ENCODE results near the gene OBSCN. TPM values are rescaled to one million over a fixed set of nuclear protein-coding genes. Genes with fewer than 3 reads are reported as not detected.
A peak's percentile ranks its signal among the peaks of the same experiment; 100 is the strongest.

OBSCN gene
- total RNA-seq, 1 donor from 2014 or later = 3.4 TPM

GRCh38 chr1:228376651-228377631 lies 169.1 kb downstream of the OBSCN start:
- no peak for DNase-seq (ENCODE audit: low read depth, low spot score)

- no peak for DNase-seq (ENCODE audit: low read depth, low spot score)
Measured at GRCh38 chr1:228377664-228378089, 169.8 kb downstream of the OBSCN start.

GRCh38 chr1:228378090-228378872 lies 170.4 kb downstream of the OBSCN start:
- DNase-seq (ENCODE audit: low read depth, low spot score) = peak; percentile 10

DNA sequence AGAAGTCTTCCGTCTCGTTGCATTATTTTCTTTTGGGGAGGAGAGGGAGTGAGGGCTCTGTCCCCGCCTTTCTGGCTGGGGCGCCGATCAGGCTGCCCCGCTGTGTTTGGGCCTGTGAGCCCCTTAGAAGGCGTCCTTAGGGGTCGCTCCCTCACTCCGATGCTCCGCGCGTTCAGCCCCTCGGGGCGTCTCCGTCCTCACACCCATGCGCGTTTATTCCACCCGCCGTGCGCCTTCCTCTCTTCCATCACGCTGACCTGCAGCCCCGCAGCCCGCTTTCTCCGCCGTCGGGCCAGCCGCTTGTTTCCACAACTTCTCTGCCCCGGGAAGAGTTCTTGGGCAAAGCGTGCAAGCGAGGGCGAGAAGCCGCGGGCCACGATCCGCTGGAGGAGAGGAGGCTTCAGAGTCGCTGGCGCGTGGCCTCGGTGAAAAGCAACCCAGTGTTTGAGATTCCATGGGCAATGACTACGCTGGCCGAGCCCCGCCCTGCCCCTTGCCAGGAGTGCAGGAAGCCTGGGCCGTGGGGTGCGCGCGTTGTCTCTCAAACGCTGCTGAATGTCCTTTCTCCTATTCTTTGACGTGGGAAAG lies 171.1 kb downstream of the OBSCN start:
- no peak for DNase-seq (ENCODE audit: low read depth, low spot score)

DNA sequence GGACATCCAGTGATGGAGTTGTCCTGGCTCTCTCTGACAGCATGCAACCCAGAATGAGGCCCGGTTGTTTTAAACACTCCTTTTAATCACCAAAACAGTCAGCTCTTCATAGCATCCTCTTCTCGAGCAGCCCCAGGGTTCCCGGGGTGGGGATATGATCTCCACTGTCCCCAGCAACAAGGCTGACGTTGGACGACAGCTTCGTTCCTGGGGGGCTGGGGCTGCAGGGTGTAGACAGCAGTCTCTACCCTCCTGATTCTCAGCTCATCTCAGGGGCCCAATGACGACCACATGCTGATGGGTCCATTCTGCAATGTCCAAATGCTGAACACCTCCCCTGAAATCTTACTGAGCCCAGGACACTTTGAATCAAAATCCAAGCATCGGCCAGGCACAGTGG lies 171.8 kb downstream of the OBSCN start:
- DNase-seq (ENCODE audit: low read depth, low spot score) = no peak

- DNase-seq (ENCODE audit: low read depth, low spot score) = no peak
Measured at GRCh38 chr1:228381356-228381755, 173.5 kb downstream of the OBSCN start.

DNA sequence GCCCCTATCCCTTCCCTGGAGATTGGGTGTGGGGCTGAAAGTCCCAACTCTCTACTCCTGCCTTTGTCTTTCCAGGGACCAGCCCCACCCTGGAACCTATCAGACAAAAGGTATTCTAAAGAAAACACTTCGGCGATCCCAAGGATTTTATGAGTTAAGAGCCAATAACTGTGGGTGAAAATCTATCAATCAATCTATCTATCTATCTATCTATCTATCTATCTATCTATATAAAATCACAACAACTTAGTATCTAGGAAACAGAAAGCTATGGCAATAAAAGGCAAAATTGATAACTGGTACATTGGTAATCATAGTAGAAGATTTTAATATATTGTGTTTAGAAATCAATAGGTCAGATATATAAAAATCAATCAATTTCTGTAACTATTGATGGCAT lies 175.9 kb downstream of the OBSCN start:
- DNase-seq (ENCODE audit: low read depth, low spot score) = no peak

DNA sequence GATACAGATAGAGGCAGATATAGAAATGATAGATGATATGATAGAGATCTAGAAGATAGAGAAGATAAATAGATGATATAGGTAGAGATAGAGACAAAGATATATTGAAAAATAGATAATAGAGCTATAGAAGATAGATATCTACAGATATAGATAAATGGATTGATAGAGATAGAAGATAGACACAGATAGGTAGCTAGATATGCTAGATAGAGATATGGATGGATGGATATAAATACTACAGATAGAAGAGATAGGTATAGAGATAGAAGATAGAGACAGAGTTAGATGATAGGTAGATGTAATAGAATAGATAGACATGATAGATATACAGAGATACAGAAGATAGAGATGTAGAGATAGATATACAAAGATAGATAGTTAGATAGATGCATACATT lies 177.4 kb downstream of the OBSCN start:
- DNase-seq (ENCODE audit: low read depth, low spot score) = no peak

DNA sequence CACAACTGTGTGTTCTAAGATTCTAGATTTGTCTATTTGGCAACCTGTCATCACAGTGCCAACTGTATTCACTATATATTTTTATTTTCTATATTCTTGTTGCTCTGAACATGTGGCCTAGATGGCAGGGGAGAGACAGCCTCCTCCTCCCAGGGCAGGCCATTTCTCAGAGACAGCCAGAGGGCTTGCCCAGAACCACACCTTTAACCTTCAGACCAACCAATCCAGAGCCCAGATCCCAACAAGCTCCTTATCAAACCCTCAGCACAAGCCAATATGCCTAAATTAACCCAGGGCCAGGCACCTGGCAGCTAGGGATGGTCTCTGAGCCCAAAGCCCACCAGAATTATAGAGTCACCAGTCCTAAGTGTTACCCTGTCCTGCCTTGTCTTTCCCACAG lies 179.5 kb downstream of the OBSCN start:
- no peak for DNase-seq (ENCODE audit: low read depth, low spot score)

- no peak for DNase-seq (ENCODE audit: low read depth, low spot score)
Measured at GRCh38 chr1:228390649-228391048, 182.8 kb downstream of the OBSCN start.

- no peak for DNase-seq (ENCODE audit: low read depth, low spot score)
Measured at GRCh38 chr1:228391411-228392020, 183.7 kb downstream of the OBSCN start.

DNA sequence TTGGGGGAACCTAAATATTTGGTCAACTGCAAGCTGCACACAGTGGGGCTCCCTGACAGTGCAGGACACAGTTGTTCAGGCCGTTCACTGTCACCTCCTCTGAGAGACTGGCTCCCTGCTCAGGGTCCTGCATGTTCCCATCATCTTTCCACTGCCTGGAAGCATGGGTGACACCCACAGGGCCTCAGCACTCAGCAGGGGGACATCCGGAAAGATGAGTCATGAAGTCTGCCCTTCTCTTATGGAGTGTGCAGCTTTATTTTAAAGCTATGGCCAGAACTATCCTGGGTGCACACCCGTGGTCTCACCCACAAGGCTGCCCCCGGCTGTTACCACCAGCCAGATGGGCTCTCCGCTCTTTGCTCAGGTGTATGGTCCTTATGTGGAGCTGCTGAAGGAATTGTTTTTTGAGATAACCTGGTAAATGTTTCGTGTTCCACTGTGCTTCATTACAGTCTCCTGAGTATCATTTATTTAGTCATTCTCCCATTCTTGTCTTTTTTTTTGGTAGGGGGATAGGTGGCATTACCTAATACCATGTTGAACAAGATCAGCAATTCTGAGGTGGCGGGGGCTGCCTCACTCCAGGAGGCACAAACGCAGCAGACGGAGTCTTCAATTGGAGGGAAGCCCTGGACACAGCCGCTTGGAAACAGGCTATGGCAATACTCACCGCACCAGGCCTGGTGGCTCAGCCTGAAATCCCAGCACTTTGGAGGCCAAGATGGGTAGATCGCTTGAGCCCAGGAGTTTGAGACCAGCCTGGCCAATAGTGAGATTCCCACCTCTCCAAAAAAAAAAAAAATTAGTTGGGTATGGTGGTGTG lies 184.5 kb downstream of the OBSCN start:
- DNase-seq (ENCODE audit: low read depth, low spot score) = no peak

GRCh38 chr1:228393268-228393701 lies 185.4 kb downstream of the OBSCN start:
- peak; percentile 46 for DNase-seq (ENCODE audit: low read depth, low spot score)

- DNase-seq (ENCODE audit: low read depth, low spot score) = no peak
Measured at GRCh38 chr1:228393811-228394570, 186.1 kb downstream of the OBSCN start.

- no peak for DNase-seq (ENCODE audit: low read depth, low spot score)
Measured at GRCh38 chr1:228394571-228395394, 186.9 kb downstream of the OBSCN start.

- no peak for DNase-seq (ENCODE audit: low read depth, low spot score)
Measured at GRCh38 chr1:228396770-228397662, 189.2 kb downstream of the OBSCN start.

- DNase-seq (ENCODE audit: low read depth, low spot score) = no peak
Measured at GRCh38 chr1:228397966-228398365, 190.1 kb downstream of the OBSCN start.
